GM23338 (cell line): Measurements from ENCODE around the gene TENM4. TPM values are rescaled to one million over a fixed set of nuclear protein-coding genes. Genes with fewer than 3 reads are reported as not detected.

ENCODE experiments used
- ATAC-seq: fragments of 200-7000 bp; cut with Tn5 transposase; 3 replicates; pipeline ENCODE4 v1.9.1; 2020
- DNase-seq: peaks from one replicate; pipeline ENCODE4 v3.0.0-alpha.2; 2015; ENCODE audit warnings: low spot score
- H2AFZ ChIP-seq: fragments of 200-600 bp; sonication (generic); 2 replicates; pipeline ENCODE4 v1.8.0; 2016; ENCODE audit warnings: antibody characterized with exemption, mild to moderate bottlenecking, moderate library complexity
- H3F3A ChIP-seq: fragments of 200-600 bp; sonication (generic); replicated peaks from 2 replicates; pipeline ENCODE4 v1.8.0; 2017; ENCODE audit warnings: antibody characterized with exemption, mixed run types, low read depth
- H3K27ac ChIP-seq: fragments of 200-600 bp; sonication (generic); 2 replicates; pipeline ENCODE4 v1.6.1; 2016; ENCODE audit warnings: low read depth
- H3K27me3 ChIP-seq: fragments of 200-600 bp; sonication (generic); 2 replicates; pipeline ENCODE4 v1.8.0; 2016; ENCODE audit warnings: mild to moderate bottlenecking, mixed run types, moderate library complexity; ENCODE audit not compliant: insufficient read depth
- H3K36me3 ChIP-seq: fragments of 200-600 bp; sonication (generic); 2 replicates; pipeline ENCODE4 v1.8.0; 2016; ENCODE audit warnings: mild to moderate bottlenecking; ENCODE audit not compliant: insufficient read depth
- H3K4me1 ChIP-seq: fragments of 200-600 bp; sonication (generic); 2 replicates; pipeline ENCODE4 v1.8.0; 2016; ENCODE audit warnings: mild to moderate bottlenecking, moderate library complexity; ENCODE audit not compliant: insufficient read depth
- H3K4me2 ChIP-seq: fragments of 200-600 bp; sonication (generic); 2 replicates; pipeline ENCODE4 v1.7.1; 2017; ENCODE audit warnings: mixed run types
- H3K4me3 ChIP-seq: fragments of 200-600 bp; sonication (generic); 2 replicates; pipeline ENCODE4 v1.6.1; 2016; ENCODE audit warnings: mixed run types
- H3K79me2 ChIP-seq: fragments of 200-600 bp; sonication (generic); replicated peaks from 2 replicates; pipeline ENCODE4 v1.8.0; 2017; ENCODE audit warnings: mild to moderate bottlenecking; ENCODE audit not compliant: insufficient read depth
- H3K9me2 ChIP-seq: fragments of 200-600 bp; sonication (generic); 2 replicates; pipeline ENCODE4 v1.8.0; 2017; ENCODE audit not compliant: insufficient read depth
- H4K20me1 ChIP-seq: fragments of 200-600 bp; sonication (generic); replicated peaks from 2 replicates; pipeline ENCODE4 v1.8.0; 2017; ENCODE audit warnings: mild to moderate bottlenecking; ENCODE audit not compliant: insufficient read depth
- H3K27ac Mint-ChIP-seq: 2 replicates; pipeline ENCODE4 v1.8.0; 2020; ENCODE audit warnings: inconsistent platforms, mild to moderate bottlenecking, moderate library complexity, mixed read lengths
- H3K27me3 Mint-ChIP-seq: 3 replicates; pipeline ENCODE4 v1.8.0; 2022; ENCODE audit warnings: low read depth, mild to moderate bottlenecking, moderate library complexity, mixed read lengths, inconsistent platforms; ENCODE audit not compliant: insufficient read depth, poor library complexity
- H3K36me3 Mint-ChIP-seq: 3 replicates; pipeline ENCODE4 v1.8.0; 2021; ENCODE audit warnings: low read depth, mild to moderate bottlenecking, inconsistent platforms, moderate library complexity, mixed read lengths
- H3K4me1 Mint-ChIP-seq: 3 replicates; pipeline ENCODE4 v1.8.0; 2020; ENCODE audit warnings: mild to moderate bottlenecking, inconsistent platforms, mixed read lengths
- H3K4me3 Mint-ChIP-seq: 3 replicates; pipeline ENCODE4 v1.8.0; 2021; ENCODE audit warnings: moderate library complexity, mild to moderate bottlenecking, inconsistent platforms, mixed read lengths
- H3K9me3 Mint-ChIP-seq: 3 replicates; pipeline ENCODE4 v1.8.0; 2020; ENCODE audit warnings: moderate library complexity, mild to moderate bottlenecking, inconsistent platforms, mixed read lengths
- CREB1 ChIP-seq: fragments of 250-450 bp; sonication (Bioruptor Pico); IDR thresholded peaks from 2 replicates; pipeline ENCODE4 v1.5.0; 2020; ENCODE audit warnings: low read depth, mild to moderate bottlenecking, moderate library complexity
- ETS1 ChIP-seq: IDR thresholded peaks from 2 replicates; pipeline ENCODE4 v1.6.1; 2016; ENCODE audit warnings: antibody characterized with exemption
- EZH2 ChIP-seq: fragments of 200-600 bp; sonication (generic); IDR thresholded peaks from one replicate; pipeline ENCODE4 v1.8.0; 2017; ENCODE audit warnings: antibody characterized with exemption, mild to moderate bottlenecking, low read depth; ENCODE audit not compliant: unreplicated experiment
- EZH2phosphoT487 ChIP-seq: fragments of 200-600 bp; sonication (generic); IDR thresholded peaks from one replicate; pipeline ENCODE4 v1.8.1; 2018; ENCODE audit warnings: antibody characterized with exemption; ENCODE audit not compliant: unreplicated experiment
- JUNB ChIP-seq: IDR thresholded peaks from one replicate; pipeline ENCODE4 v1.6.1; 2016; ENCODE audit warnings: antibody characterized with exemption; ENCODE audit not compliant: unreplicated experiment
- NANOG ChIP-seq: IDR thresholded peaks from 2 replicates; pipeline ENCODE4 v1.6.1; 2016; ENCODE audit warnings: antibody characterized with exemption, borderline replicate concordance
- POLR2AphosphoS5 ChIP-seq: IDR thresholded peaks from 2 replicates; pipeline ENCODE4 v1.6.1; 2016; ENCODE audit warnings: antibody characterized with exemption, low read depth
- REST ChIP-seq: IDR thresholded peaks from one replicate; pipeline ENCODE4 v1.6.1; 2018; ENCODE audit warnings: antibody characterized with exemption; ENCODE audit not compliant: unreplicated experiment
- ZNF114 ChIP-seq: fragments of 250-450 bp; sonication (Bioruptor Pico); IDR thresholded peaks from 2 replicates; pipeline ENCODE4 v1.5.0; 2020; ENCODE audit warnings: mild to moderate bottlenecking, moderate library complexity
- ZNF331 ChIP-seq: fragments of 250-450 bp; sonication (Bioruptor Pico); IDR thresholded peaks from 2 replicates; pipeline ENCODE4 v1.5.0; 2020; ENCODE audit warnings: low read depth, mild to moderate bottlenecking, moderate library complexity
- polyA plus RNA-seq: library from polyadenylated mRNA; unstranded; fragments of >200 nt; fragmentation: Nextera tagmentation; extraction: Ambion mirVana; gene quantifications from 2 replicates; pipeline ENCODE4 v1.2.1, GENCODE V29; 2016
- total RNA-seq: library from RNA; depleted of rRNA; stranded (reverse); fragments of >200 nt; shearing (Covaris generic); gene quantifications from 2 replicates; pipeline ENCODE4 v1.2.3, GENCODE V29; 2014
- TF ChIP-seq, protein P1 (sequence below), 2 experiments: fragments of 200-600 bp in 1 of 2; sonication (generic) in 1 of 2; conservative IDR thresholded peaks; 2 replicates each; pipeline versions ENCODE4 v1.5.1 to v1.6.1; 2016 to 2017; ENCODE audit warnings: antibody characterized with exemption in 2 of 2, low read depth in 2 of 2, mild to moderate bottlenecking in 2 of 2, moderate library complexity in 1 of 2

TENM4 gene
- total and polyA plus RNA-seq, 2 experiments from 2014 or later = 7.3 TPM

DNA sequence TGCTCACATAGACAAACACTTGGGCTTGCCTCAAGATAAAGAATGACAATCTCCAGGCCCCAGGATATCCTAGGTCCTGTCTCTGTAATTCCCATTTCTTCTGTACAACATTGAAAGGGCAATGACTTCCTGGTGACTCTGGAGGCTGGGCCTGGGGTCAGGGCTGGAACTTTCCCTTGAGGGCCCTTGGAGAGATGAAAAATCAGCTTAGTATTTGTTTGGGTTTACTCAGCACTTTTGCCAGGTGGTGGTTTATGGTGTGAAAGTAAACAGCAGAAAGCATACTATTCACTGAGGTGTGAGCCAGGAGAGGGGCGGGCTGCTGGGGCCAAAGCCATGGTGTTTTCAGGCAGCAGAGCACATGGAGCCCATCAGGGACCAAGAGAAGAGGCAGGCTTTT lies 651.5 kb downstream of the TENM4 start:
- Histone ChIP-seq H3K9me2 (no peaks in the 10 kb centered on the region), H3K27ac (no peak overlapping the region), H3K36me3 (no peaks in the 10 kb centered on the region), H3K4me3 (no peak overlapping the region), H4K20me1 (no peaks in the 10 kb centered on the region), H3K4me1 (peaks cover 9% of the 10 kb centered on the region), H3K27me3 (no peaks in the 10 kb centered on the region), H3K4me2 (no peak overlapping the region), H3K79me2 (no peaks in the 10 kb centered on the region), H2AFZ (no peak overlapping the region), H3F3A (no peaks in the 10 kb centered on the region)
- DNase-seq (no peak), ATAC-seq (no peak)
- Mint-ChIP-seq H3K4me1 (peaks cover 13% of the 10 kb centered on the region), H3K27me3 (peaks cover 3% of the 10 kb centered on the region), H3K4me3 (no peak overlapping the region), H3K27ac (no peak overlapping the region; the same call in 1 of the 2 replicates), H3K36me3 (no peaks in the 10 kb centered on the region; the same call in 2 of the 3 replicates), H3K9me3 (no peaks in the 10 kb centered on the region)
- no peak for TF ChIP-seq ZNF114 (CRISPR knock-in tag)
- TF ChIP-seq ZNF331 (CRISPR knock-in tag) = no peak
- no peak for TF ChIP-seq EZH2
- TF ChIP-seq JUNB = no peak

DNA sequence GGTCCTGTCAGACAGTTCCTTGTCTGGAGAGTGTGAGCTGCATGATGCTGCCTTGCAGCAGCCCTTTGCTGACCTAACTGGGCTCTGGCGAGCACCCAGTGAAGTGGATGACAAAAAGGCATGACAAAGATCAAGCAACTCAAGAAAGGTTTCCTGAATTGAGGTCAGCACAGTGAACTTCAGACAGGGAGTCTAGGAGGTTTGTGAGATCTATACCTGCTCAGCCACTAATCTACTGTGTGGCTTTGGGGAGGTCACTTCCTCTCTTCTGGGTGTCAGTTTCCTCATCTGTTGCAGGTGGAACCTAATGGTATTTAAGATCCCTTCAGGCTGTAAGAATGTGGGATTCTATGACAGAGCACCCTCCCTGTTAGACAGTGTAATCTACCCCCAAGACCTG lies 652.3 kb downstream of the TENM4 start:
- no peak overlapping the region for H3K27ac ChIP-seq
- no peaks in the 10 kb centered on the region for H3F3A ChIP-seq
- Mint-ChIP-seq H3K27ac (no peak overlapping the region), H3K36me3 (no peaks in the 10 kb centered on the region; the same call in 2 of the 3 replicates), H3K27me3 (peaks cover 3% of the 10 kb centered on the region), H3K9me3 (no peaks in the 10 kb centered on the region), H3K4me1 (peaks cover 21% of the 10 kb centered on the region), H3K4me3 (no peak overlapping the region)
- H2AFZ ChIP-seq = no peak overlapping the region
- H4K20me1 ChIP-seq = no peaks in the 10 kb centered on the region
- no peaks in the 10 kb centered on the region for H3K27me3 ChIP-seq
- peaks cover 17% of the 10 kb centered on the region for H3K4me1 ChIP-seq
- no peaks in the 10 kb centered on the region for H3K79me2 ChIP-seq
- H3K4me2 ChIP-seq = no peak overlapping the region
- ATAC-seq (no peak), DNase-seq (no peak)
- no peak overlapping the region for H3K4me3 ChIP-seq
- no peaks in the 10 kb centered on the region for H3K9me2 ChIP-seq
- no peaks in the 10 kb centered on the region for H3K36me3 ChIP-seq
- no peak for TF ChIP-seq JUNB
- no peak for TF ChIP-seq POLR2AphosphoS5
- no peak for TF ChIP-seq REST
- no peak for TF ChIP-seq EZH2phosphoT487
- no peak for TF ChIP-seq ZNF331 (CRISPR knock-in tag)
- TF ChIP-seq ETS1 = no peak
- no peak for TF ChIP-seq CREB1
- no peak for TF ChIP-seq NANOG
- no peak for TF ChIP-seq ZNF114 (CRISPR knock-in tag)
- TF ChIP-seq, protein P1, sequence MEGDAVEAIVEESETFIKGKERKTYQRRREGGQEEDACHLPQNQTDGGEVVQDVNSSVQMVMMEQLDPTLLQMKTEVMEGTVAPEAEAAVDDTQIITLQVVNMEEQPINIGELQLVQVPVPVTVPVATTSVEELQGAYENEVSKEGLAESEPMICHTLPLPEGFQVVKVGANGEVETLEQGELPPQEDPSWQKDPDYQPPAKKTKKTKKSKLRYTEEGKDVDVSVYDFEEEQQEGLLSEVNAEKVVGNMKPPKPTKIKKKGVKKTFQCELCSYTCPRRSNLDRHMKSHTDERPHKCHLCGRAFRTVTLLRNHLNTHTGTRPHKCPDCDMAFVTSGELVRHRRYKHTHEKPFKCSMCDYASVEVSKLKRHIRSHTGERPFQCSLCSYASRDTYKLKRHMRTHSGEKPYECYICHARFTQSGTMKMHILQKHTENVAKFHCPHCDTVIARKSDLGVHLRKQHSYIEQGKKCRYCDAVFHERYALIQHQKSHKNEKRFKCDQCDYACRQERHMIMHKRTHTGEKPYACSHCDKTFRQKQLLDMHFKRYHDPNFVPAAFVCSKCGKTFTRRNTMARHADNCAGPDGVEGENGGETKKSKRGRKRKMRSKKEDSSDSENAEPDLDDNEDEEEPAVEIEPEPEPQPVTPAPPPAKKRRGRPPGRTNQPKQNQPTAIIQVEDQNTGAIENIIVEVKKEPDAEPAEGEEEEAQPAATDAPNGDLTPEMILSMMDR (conservative IDR thresholded peaks at IDR 0.05; ENCODE audit: low read depth in 2 of 2) = no peak
